ENCODE data around the gene NTNG1. TPM values are rescaled to one million over a fixed set of nuclear protein-coding genes. Genes with fewer than 3 reads are reported as not detected.

The NTNG1 gene
- total RNA-seq, 1 experiment from 2014 or later: 1.5 TPM

- Histone ChIP-seq H3K27ac (ENCODE audit: insufficient read length, low read depth, low read length) (no peak overlapping the region), H3K56ac (ENCODE audit: insufficient read length, low read depth, low read length) (no peak overlapping the region), H2BK15ac (ENCODE audit: low read depth, low read length) (no peak overlapping the region), H3K9ac (ENCODE audit: extremely low read depth, insufficient read length, low read length) (no peak overlapping the region), H2BK20ac (ENCODE audit: low read depth, low read length, poor library complexity, severe bottlenecking) (no peak overlapping the region), H3K79me1 (ENCODE audit: insufficient read depth, low read depth, low read length, poor library complexity, severe bottlenecking) (no peaks in the 10 kb centered on the region), H4K20me1 (ENCODE audit: control insufficient read depth, insufficient read depth, insufficient read length) (no peaks in the 10 kb centered on the region), H3K79me2 (ENCODE audit: insufficient read depth, low read length) (no peaks in the 10 kb centered on the region), H3K18ac (ENCODE audit: insufficient read length, low read depth, low read length) (no peak overlapping the region), H3K14ac (ENCODE audit: insufficient read depth, low read length) (no peak overlapping the region), H2BK120ac (ENCODE audit: low read depth, low read length, poor library complexity, severe bottlenecking) (no peak overlapping the region), H2AK5ac (ENCODE audit: insufficient read length, low read length) (no peak overlapping the region), H4K91ac (ENCODE audit: insufficient read length, low read depth, low read length) (no peak overlapping the region), H3K23me2 (ENCODE audit: insufficient read length, low read depth, low read length, poor library complexity, severe bottlenecking) (no peaks in the 10 kb centered on the region), H3K23ac (ENCODE audit: insufficient read length, low read depth, low read length) (no peak overlapping the region), H2AFZ (ENCODE audit: low read length) (no peak overlapping the region), H3K9me3 (ENCODE audit: control insufficient read depth, low read depth, low read length) (no peaks in the 10 kb centered on the region), H3K27me3 (ENCODE audit: insufficient read depth, low read length) (no peaks in the 10 kb centered on the region), H3K4me1 (ENCODE audit: insufficient read depth, low read length) (no peaks in the 10 kb centered on the region), H2BK5ac (ENCODE audit: insufficient read length, low read length) (no peak overlapping the region), H3T11ph (ENCODE audit: low read length) (no peak overlapping the region), H4K5ac (ENCODE audit: insufficient read length, low read depth, low read length) (no peak overlapping the region), H4K8ac (replicated peaks; ENCODE audit: insufficient read length, low read depth, low read length) (no peak overlapping the region), H3K4ac (ENCODE audit: low read depth, low read length) (no peak overlapping the region), H3K4me2 (ENCODE audit: insufficient read depth, insufficient read length, low read length) (no peak overlapping the region), H2BK12ac (ENCODE audit: insufficient read length, low read depth, low read length) (no peak overlapping the region)
- H3K27ac Mint-ChIP-seq: no peak overlapping the region
- TF ChIP-seq CTCF (conservative IDR thresholded peaks at IDR 0.05): no peak
- WGBS (ENCODE audit: extremely low coverage, insufficient read length, low lambda C conversion rate): no CpG with 5 or more reads among the region's 3 CpGs
- no peaks in the 10 kb centered on the region for H3K27me3 Mint-ChIP-seq (ENCODE audit: low read depth)
- no peak overlapping the region for H3K4me3 Mint-ChIP-seq
- no peaks in the 10 kb centered on the region for H3K9me3 Mint-ChIP-seq
- no peak for DNase-seq
- peaks cover 7 to 10% of the 10 kb centered on the region in 2 experiments for H3K4me1 Mint-ChIP-seq
- no peaks in the 10 kb centered on the region for H3K36me3 Mint-ChIP-seq (ENCODE audit: insufficient read depth in 1 of 3, low read depth in 3 of 3)
Observed at GRCh38 chr1:107105914-107106313, 34.9 kb upstream of the NTNG1 start.
